MM.1S (cell line): ENCODE data around the gene RSPH3.
A peak's percentile ranks its signal among the peaks of the same experiment; 100 is the strongest.
"Not testable (repeated sequence)": the region's sequence is repeated elsewhere in the genome, so short reads cannot be mapped to it uniquely, and the experiment has no call there.

Source experiments
- DNase-seq: peaks from one replicate; pipeline ENCODE4 v3.0.0-alpha.2; 2015
- H2AFZ ChIP-seq: fragments of 300-600 bp; sonication (generic); 2 replicates; pipeline ENCODE4 v1.6.0; 2016; ENCODE audit warnings: antibody characterized with exemption, low read length
- H3F3A ChIP-seq: fragments of 300-600 bp; sonication (generic); 2 replicates; pipeline ENCODE4 v1.6.1; 2016; ENCODE audit warnings: mild to moderate bottlenecking, antibody characterized with exemption, low read length, moderate library complexity, mixed read lengths; ENCODE audit not compliant: insufficient read depth
- H3K27ac ChIP-seq: fragments of 300-600 bp; sonication (generic); 2 replicates; pipeline ENCODE4 v1.5.1; 2016; ENCODE audit warnings: mild to moderate bottlenecking, low read length
- H3K27me3 ChIP-seq: fragments of 300-600 bp; sonication (generic); replicated peaks from 2 replicates; pipeline ENCODE4 v1.6.0; 2016; ENCODE audit warnings: low read length; ENCODE audit not compliant: insufficient read depth
- H3K36me3 ChIP-seq: fragments of 300-600 bp; sonication (generic); replicated peaks from 2 replicates; pipeline ENCODE4 v1.6.1; 2016; ENCODE audit warnings: mild to moderate bottlenecking, low read length, mixed read lengths; ENCODE audit not compliant: insufficient read depth
- H3K4me1 ChIP-seq: fragments of 300-600 bp; sonication (generic); 2 replicates; pipeline ENCODE4 v1.6.1; 2016; ENCODE audit warnings: low read length, mixed read lengths
- H3K4me2 ChIP-seq: fragments of 300-600 bp; sonication (generic); 2 replicates; pipeline ENCODE4 v1.6.0; 2016; ENCODE audit warnings: low read depth, low read length
- H3K4me3 ChIP-seq: fragments of 300-600 bp; sonication (generic); 2 replicates; pipeline ENCODE4 v1.5.1; 2016; ENCODE audit warnings: low read length, mixed read lengths
- H3K79me2 ChIP-seq: fragments of 300-600 bp; sonication (generic); 2 replicates; pipeline ENCODE4 v1.6.1; 2016; ENCODE audit warnings: mixed run types, low read length, mixed read lengths
- H3K9ac ChIP-seq: fragments of 300-600 bp; sonication (generic); 2 replicates; pipeline ENCODE4 v1.6.1; 2016; ENCODE audit warnings: low read length, mixed read lengths
- H3K9me2 ChIP-seq: fragments of 300-600 bp; sonication (generic); replicated peaks from 2 replicates; pipeline ENCODE4 v1.6.1; 2016; ENCODE audit warnings: mild to moderate bottlenecking, low read length, mixed read lengths; ENCODE audit not compliant: insufficient read depth
- H3K9me3 ChIP-seq: fragments of 300-600 bp; sonication (generic); replicated peaks from 2 replicates; pipeline ENCODE4 v1.6.1; 2016; ENCODE audit warnings: mild to moderate bottlenecking, low read length, mixed read lengths; ENCODE audit not compliant: insufficient read depth
- H4K20me1 ChIP-seq: fragments of 300-600 bp; sonication (generic); 2 replicates; pipeline ENCODE4 v1.6.1; 2016; ENCODE audit warnings: mild to moderate bottlenecking, low read length, moderate library complexity, mixed read lengths; ENCODE audit not compliant: insufficient read depth
- EZH2 ChIP-seq: fragments of 300-600 bp; sonication (generic); optimal IDR thresholded peaks from 2 replicates; pipeline ENCODE3; 2017; ENCODE audit warnings: low read depth, mild to moderate bottlenecking, antibody characterized with exemption, low read length, mixed read lengths
- EZH2phosphoT487 ChIP-seq: fragments of 300-600 bp; sonication (generic); IDR thresholded peaks from 2 replicates; pipeline ENCODE4 v1.6.1; 2018; ENCODE audit warnings: antibody characterized with exemption, low read length
- TF ChIP-seq, protein P1 (sequence below): fragments of 300-600 bp; sonication (generic); IDR thresholded peaks from 2 replicates; pipeline ENCODE4 v1.5.1; 2016; ENCODE audit warnings: antibody characterized with exemption, low read length, mixed read lengths

RSPH3 gene

DNA sequence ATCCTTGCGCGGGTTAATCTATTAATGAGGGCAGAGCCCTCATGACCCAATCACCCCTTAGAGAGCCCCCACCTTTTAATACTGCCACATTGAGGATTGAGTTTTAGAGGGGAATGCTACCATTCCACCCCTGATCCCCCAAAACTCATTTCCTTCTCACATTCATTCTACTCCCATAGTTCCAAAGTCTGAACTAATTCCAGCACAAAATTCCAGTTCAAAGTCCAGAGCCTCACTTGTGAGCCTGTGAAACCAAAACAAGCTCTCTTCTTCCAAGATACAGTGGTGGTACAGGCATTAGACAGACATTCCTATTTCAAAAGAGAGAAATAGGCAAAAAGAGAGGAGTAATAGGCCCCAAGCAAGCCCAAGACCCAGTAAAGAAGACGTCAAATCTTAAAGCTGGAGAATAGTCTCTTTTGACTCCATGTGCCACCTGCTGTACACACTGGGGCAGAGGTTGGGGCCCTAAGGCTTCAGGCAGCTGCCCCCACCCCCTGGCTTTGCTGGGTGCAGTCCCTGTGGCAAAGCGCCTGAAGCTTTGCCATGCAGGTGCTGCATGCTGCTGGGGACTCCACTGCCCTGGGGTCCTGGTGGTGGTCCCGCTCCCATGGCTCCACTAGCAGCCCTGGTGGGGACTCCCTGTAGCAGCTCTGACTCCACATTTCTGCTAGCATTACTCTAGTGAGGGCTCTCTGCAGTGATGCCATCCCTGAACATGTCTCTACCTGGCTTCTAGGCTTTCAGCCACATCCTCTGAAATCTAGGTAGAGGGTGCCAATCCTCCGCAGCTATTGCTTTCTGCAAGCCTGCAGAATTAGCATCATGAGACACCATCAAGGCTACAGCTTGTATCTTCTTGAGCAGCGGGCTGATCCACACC lies 41.3 kb downstream of the RSPH3 start:
- Histone ChIP-seq H3K4me1 (peaks cover 10% of the 10 kb centered on the region; the same call in 1 of the 2 replicates), H3K9me2 (no peaks in the 10 kb centered on the region), H3K4me2 (no peak overlapping the region), H3K79me2 (no peaks in the 10 kb centered on the region), H3K9ac (no peak overlapping the region), H3F3A (no peaks in the 10 kb centered on the region), H2AFZ (no peak overlapping the region), H3K4me3 (no peak overlapping the region), H4K20me1 (no peaks in the 10 kb centered on the region), H3K36me3 (no peaks in the 10 kb centered on the region), H3K27ac (no peak overlapping the region), H3K9me3 (no peaks in the 10 kb centered on the region), H3K27me3 (no peaks in the 10 kb centered on the region)
- no peak for DNase-seq
- no peak for TF ChIP-seq EZH2
- no peak for TF ChIP-seq EZH2phosphoT487
- TF ChIP-seq, protein P1, sequence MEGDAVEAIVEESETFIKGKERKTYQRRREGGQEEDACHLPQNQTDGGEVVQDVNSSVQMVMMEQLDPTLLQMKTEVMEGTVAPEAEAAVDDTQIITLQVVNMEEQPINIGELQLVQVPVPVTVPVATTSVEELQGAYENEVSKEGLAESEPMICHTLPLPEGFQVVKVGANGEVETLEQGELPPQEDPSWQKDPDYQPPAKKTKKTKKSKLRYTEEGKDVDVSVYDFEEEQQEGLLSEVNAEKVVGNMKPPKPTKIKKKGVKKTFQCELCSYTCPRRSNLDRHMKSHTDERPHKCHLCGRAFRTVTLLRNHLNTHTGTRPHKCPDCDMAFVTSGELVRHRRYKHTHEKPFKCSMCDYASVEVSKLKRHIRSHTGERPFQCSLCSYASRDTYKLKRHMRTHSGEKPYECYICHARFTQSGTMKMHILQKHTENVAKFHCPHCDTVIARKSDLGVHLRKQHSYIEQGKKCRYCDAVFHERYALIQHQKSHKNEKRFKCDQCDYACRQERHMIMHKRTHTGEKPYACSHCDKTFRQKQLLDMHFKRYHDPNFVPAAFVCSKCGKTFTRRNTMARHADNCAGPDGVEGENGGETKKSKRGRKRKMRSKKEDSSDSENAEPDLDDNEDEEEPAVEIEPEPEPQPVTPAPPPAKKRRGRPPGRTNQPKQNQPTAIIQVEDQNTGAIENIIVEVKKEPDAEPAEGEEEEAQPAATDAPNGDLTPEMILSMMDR: no peak

DNA sequence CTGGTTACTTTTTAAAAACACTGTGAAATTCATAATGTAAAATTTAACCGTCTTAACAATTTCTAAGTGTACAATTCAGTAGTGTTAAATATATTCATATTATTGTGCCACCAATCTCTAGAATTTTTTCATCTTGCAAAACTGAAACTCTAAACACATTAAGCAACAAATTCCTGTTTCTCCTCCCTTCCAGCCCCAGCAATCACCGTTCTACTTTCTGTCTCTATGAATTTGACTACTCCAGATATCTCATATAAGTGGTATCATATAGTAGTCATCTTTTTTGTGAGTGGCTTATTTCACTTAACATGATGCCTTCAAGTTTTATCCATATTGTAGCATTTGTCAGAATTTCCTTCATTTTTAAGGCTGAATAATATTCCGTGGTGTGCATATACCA lies 44.7 kb downstream of the RSPH3 start:
- Histone ChIP-seq H2AFZ (no peak overlapping the region), H3K4me1 (peaks cover 10% of the 10 kb centered on the region; the same call in 1 of the 2 replicates), H4K20me1 (no peaks in the 10 kb centered on the region), H3K4me3 (no peak overlapping the region), H3K9ac (no peak overlapping the region), H3K9me2 (no peaks in the 10 kb centered on the region), H3K4me2 (peak overlapping the region; percentile 37; the same call in 1 of the 2 replicates), H3K36me3 (no peaks in the 10 kb centered on the region), H3K27ac (no peak overlapping the region), H3K9me3 (no peaks in the 10 kb centered on the region), H3F3A (no peaks in the 10 kb centered on the region), H3K79me2 (no peaks in the 10 kb centered on the region), H3K27me3 (no peaks in the 10 kb centered on the region)
- DNase-seq: peak; percentile 19
- TF ChIP-seq EZH2 (no peak), EZH2phosphoT487 (no peak)
- TF ChIP-seq, protein P1: no peak

DNA sequence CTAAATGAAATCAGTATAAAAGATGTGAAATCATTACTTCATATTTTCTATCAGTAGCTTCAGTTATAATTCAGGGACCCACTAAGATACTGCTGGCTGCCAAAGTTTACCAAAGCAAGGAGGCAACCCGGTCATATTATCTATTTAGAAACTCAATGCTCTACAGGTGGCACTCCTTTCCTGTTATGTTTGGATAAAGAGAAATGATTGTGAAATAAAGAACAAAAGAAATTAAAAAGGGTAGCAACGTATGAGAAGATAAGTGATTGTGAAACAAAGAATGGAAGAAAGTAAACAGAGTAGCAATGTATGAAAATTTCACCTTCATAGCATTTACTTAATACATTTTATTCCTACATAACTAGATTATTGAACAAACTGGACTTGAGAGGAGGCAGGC lies 45.2 kb downstream of the RSPH3 start:
- DNase-seq: no peak
- Histone ChIP-seq H3K4me1 (peaks cover 10% of the 10 kb centered on the region; the same call in 1 of the 2 replicates), H3K9ac (no peak overlapping the region), H3K4me2 (peak overlapping the region; percentile 37; the same call in 1 of the 2 replicates), H3K4me3 (no peak overlapping the region), H3K9me2 (no peaks in the 10 kb centered on the region), H2AFZ (no peak overlapping the region), H3K79me2 (no peaks in the 10 kb centered on the region), H3F3A (no peaks in the 10 kb centered on the region), H3K9me3 (no peaks in the 10 kb centered on the region), H3K27me3 (no peaks in the 10 kb centered on the region), H3K27ac (no peak overlapping the region), H4K20me1 (no peaks in the 10 kb centered on the region), H3K36me3 (no peaks in the 10 kb centered on the region)
- TF ChIP-seq EZH2 (no peak), EZH2phosphoT487 (no peak)
- TF ChIP-seq, protein P1: no peak

DNA sequence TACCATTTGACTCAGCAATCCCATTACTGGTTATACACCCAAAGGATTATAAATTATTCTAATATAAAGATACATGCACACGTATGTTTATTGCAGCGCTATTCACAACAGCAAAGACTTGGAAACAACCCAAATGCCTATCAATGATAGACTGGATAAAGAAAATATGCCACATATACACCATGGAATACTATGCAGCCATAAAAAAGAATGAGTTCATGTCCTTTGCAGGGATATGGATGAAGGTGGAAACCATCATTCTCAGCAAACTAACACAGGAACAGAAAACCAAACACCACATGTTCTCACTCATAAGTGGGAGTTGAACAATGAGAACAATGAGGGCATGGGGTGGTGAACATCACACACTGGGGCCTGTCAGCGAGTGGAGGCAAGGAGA lies 48.0 kb downstream of the RSPH3 start:
- not testable (repeated sequence) for H3K36me3 ChIP-seq, H3K4me2 ChIP-seq, H3F3A ChIP-seq, H3K9me3 ChIP-seq, H4K20me1 ChIP-seq, H3K9me2 ChIP-seq, H3K4me3 ChIP-seq, DNase-seq, H3K79me2 ChIP-seq, H3K4me1 ChIP-seq, H3K9ac ChIP-seq, H3K27me3 ChIP-seq, H2AFZ ChIP-seq, H3K27ac ChIP-seq

DNA sequence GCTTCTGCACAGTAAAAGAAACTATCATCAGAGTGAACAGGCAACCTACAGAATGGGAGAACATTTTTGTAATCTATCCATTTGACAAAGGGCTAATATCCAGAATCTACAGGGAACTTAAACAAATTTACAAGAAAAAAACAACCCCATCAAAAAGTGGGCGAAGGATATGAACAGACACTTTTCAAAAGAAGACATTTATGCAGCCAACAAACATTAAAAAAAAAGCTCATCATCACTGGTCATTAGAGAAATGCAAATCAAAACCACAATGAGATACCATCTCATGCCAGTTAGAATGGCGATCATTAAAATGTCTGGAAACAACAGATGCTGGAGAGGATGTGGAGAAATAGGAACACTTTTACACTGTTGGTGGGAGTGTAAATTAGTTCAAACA lies 48.4 kb downstream of the RSPH3 start:
- H2AFZ ChIP-seq, H3K4me2 ChIP-seq, H3K27ac ChIP-seq, H3K4me3 ChIP-seq, H3K4me1 ChIP-seq, H3K9me3 ChIP-seq, DNase-seq, H3F3A ChIP-seq, H3K27me3 ChIP-seq, H3K9me2 ChIP-seq, H3K9ac ChIP-seq, H3K36me3 ChIP-seq, H3K79me2 ChIP-seq, H4K20me1 ChIP-seq: not testable (repeated sequence)
